ENCODE results near the gene STX4.

STX4 gene

DNA sequence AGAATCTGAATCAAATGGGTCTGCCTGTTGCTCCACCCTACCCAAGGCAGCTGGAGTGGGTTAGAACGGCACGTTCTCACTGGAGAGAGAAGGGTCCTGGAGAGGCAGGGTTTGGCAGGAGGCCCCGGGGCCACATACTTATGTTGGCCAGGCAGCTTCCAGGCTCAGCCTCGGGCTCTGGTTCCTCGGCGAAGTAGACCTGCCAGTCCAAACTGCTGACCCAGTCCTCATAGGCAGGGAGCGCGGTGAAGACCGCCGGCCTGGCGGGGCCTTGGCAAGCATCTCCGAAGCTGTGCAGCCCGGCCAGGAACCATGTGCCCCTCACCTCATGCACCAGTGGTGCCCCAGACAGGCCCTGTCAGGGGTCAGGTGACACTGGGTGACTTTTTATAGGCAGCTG, 50.6 kb downstream of the STX4 start:
- DNase-seq (ENCODE audit: low spot score): no peak

DNA sequence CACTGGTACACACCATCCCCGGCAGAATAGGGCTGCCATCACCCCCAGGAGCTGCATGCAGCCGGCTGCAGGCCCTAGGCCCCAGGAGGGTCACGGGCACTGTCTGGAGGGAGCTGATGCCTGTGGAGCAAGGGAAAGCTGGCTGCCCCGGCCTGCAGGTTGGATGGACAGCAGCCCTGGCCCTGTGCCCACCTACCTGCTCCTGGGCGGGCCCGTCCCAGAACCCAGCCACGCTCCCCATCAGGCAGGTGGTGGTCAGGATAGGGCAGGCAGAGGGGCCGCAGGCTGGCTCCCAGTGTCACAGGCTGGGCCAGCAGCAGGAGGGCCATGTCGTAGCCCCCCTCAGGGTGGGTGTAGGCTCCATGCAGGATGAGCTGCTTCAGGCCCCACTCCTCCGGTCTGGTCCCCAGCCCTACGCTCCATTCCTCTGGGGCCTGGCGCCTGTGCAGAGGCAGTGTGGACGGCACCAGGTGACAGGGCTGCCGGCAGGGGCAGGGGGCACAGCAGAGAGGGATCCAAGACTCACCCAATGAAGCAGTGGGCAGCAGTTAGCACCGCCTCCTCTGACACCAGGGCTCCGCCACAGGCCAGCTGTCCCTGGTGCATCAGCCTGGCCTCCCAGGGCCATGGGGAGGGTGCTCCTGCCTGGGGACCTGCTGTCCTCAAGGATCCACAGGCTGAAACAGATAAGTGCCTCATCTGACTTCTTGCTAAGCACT, 51.4 kb downstream of the STX4 start:
- DNase-seq (ENCODE audit: low spot score): no peak

DNA sequence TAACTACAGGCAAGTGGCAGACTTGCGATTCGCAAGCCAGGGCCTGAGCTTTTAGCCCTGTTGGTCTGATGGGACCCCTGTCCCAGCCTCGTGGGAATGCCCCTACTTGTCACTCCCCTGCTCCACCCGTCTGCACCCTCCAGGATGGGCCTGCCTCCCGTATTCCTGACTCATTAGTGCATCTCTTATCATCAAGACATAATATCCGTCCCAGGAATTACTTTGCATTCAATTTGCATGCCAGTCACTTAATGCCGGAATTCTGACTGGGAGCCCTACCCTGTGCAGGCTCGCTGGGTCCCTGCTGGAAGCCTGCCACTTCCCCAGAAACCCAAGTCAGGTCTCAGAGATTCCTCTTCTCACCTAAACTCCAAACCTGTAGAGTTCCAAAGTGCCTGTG, 52.1 kb downstream of the STX4 start:
- DNase-seq (ENCODE audit: low spot score): no peak

DNA sequence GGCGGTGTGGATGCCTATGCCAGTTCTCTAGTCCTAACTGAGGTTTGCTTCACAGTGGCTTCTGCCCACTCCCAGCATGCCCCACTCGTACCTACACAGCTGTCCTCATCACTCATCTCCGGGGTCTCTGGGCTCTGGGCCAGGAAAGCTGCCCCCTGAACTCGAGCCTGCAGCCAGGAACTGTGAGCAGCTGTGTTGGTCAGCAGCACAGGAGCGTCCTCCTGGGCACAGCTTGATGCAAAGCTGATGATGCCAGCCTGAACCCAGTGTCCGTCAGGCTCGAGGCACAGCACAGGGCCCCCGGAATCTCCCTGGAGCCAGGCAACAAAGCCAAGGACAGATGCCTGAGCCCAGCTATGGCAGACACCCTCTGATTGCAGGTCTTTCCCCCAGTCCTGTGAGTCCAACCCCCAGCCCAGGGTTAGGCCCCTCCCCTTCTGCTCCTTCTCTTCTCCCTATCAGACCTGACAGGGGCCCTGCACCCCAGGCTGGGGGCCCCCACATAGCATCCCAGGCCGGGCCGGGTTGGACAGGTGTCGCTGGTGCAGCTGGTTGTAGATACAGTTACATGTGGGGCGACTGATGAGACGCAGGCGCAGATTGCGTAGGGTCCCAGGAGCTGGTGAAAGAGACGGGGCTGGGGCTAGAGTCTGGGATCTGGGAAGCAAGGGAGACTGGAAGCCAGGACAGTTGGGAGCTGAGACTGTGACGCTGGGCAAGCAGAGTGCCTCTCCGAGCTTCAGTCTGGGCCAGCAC, 52.7 kb downstream of the STX4 start:
- DNase-seq (ENCODE audit: low spot score): no peak

DNA sequence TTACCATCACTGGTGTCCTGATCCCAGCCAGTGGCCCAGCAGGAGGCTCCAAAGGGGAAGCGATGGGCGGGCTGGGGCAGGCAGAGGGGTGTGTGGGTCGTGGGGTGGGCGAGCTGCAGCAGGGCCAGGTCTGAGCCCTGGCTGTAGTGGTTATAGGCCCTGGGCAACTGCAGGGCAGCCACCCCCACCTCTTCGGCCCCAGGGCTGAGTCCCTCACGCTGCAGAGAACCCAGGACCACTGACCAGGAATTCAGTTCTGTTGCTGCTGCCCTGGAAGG, 53.2 kb downstream of the STX4 start:
- no peak for DNase-seq (ENCODE audit: low spot score)

DNA sequence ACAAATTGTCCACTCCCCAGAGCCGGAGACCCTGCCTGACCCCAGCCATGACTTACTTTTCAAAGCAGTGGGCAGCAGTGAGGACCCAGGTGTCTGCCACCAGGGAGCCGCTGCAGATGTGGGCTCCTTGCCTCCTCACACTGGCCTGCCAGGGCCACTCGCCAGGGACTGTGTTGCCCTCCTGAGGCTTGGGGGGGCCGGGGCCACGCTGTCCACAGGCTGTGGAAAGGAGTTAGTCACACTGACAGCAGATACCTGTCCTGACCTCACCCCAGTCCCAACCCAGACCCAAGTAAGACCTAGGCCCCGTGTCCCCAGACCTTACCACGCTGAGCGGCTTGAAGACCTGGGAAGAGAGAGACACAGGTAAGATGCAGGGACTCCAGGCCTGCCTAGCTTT, 54.1 kb downstream of the STX4 start:
- DNase-seq (ENCODE audit: low spot score): no peak

DNA sequence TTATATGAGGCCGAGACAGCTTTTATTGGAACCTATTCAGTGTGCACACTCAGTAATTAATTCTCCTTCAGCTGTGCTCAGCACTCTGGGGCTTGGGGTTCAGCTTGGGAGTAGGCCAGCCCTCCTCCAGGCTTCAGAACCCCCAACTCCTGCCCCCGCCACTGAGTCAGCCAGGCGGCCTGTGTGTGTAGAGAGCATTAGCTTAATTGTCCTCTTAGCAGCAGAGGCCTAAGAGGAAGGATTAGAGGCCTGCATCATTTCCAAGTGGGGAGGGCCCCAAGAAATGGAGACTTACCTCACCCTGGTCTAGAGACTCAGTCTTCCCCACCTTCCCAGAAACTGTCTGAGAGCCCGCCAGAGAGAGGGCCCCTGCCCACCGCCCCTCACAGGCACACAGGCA, 54.6 kb downstream of the STX4 start:
- no peak for DNase-seq (ENCODE audit: low spot score)

DNA sequence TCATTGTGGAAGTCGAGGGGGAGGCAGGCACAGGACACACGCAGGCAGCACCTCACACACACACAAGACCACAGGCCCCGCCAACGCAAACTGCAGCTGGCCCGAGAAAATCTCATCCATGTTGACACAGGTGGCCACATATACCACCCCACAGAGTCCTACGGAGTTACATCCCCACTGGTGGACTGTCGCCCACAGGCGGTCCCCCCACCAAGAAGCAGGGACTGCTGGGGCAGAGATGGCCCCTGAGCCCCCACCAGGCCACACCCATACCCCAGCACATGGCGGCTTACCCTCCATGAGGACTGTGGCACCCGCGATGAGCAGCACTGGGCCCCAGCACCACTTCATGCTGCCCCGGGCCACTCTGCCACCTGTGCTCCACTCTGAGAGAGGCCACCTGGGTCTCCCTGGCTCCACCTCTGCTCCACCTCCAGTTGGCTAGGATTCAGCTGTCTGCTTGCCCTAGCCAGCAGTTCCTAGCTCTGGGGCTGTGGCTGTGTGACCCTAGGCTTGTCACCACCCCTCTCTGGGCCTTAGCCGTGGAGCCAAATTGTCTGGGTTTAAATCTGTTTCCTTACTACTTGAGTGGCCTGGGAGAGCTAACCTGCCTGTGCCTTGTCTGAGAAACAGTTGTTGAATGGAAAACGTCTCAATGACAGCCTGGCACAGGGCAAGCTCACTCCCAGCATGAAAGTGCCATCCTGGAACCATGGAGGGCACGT, 55.3 kb downstream of the STX4 start, which contains the start of gene PRSS53:
Gene PRSS53, minus strand, starts transcription at position 485 of the 725 bp plus-strand sequence. Its CDS starts 134 bp downstream, at position 351.
- DNase-seq (ENCODE audit: low spot score): no peak

DNA sequence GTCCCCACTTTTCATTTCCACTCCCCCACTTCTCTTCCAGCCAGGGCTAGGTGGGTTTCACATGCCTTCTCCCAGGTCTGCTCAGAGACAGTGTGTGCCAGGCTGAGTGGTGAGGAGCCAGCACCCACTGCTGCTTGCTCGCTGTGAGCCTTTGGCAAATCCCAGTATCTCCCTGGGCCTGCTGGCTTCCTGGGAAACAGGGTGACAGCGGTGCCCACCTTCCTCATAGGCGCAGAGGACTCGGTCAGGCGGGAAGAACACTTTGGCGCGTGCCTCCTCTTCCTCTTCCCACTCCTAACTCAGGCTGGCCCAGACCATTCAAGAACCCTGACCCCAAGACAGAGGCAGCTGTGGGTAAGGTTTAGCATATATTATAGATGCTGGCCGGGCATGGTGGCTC, 55.8 kb downstream of the STX4 start:
- DNase-seq (ENCODE audit: low spot score): no peak
